ES-I3 (cell line): ENCODE results near the gene RBM15.

Experiments used
- H3K36me3 ChIP-seq: 2 replicates; pipeline ENCODE4 v1.6.1; 2013; ENCODE audit warnings: mild to moderate bottlenecking, low read length, control low read depth, moderate library complexity; ENCODE audit not compliant: insufficient read depth
- H3K4me1 ChIP-seq: 2 replicates; pipeline ENCODE4 v1.6.1; 2013; ENCODE audit warnings: mild to moderate bottlenecking, control low read depth, low read length; ENCODE audit not compliant: insufficient read depth
- H3K9ac ChIP-seq: 2 replicates; pipeline ENCODE4 v1.6.1; 2013; ENCODE audit warnings: low read depth, mild to moderate bottlenecking, low read length, moderate library complexity
- H3K9me3 ChIP-seq: 2 replicates; pipeline ENCODE4 v1.6.1; 2013; ENCODE audit warnings: mild to moderate bottlenecking, low read length, moderate library complexity; ENCODE audit not compliant: control insufficient read depth, insufficient read depth

RBM15 gene, protein sequence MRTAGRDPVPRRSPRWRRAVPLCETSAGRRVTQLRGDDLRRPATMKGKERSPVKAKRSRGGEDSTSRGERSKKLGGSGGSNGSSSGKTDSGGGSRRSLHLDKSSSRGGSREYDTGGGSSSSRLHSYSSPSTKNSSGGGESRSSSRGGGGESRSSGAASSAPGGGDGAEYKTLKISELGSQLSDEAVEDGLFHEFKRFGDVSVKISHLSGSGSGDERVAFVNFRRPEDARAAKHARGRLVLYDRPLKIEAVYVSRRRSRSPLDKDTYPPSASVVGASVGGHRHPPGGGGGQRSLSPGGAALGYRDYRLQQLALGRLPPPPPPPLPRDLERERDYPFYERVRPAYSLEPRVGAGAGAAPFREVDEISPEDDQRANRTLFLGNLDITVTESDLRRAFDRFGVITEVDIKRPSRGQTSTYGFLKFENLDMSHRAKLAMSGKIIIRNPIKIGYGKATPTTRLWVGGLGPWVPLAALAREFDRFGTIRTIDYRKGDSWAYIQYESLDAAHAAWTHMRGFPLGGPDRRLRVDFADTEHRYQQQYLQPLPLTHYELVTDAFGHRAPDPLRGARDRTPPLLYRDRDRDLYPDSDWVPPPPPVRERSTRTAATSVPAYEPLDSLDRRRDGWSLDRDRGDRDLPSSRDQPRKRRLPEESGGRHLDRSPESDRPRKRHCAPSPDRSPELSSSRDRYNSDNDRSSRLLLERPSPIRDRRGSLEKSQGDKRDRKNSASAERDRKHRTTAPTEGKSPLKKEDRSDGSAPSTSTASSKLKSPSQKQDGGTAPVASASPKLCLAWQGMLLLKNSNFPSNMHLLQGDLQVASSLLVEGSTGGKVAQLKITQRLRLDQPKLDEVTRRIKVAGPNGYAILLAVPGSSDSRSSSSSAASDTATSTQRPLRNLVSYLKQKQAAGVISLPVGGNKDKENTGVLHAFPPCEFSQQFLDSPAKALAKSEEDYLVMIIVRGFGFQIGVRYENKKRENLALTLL

DNA sequence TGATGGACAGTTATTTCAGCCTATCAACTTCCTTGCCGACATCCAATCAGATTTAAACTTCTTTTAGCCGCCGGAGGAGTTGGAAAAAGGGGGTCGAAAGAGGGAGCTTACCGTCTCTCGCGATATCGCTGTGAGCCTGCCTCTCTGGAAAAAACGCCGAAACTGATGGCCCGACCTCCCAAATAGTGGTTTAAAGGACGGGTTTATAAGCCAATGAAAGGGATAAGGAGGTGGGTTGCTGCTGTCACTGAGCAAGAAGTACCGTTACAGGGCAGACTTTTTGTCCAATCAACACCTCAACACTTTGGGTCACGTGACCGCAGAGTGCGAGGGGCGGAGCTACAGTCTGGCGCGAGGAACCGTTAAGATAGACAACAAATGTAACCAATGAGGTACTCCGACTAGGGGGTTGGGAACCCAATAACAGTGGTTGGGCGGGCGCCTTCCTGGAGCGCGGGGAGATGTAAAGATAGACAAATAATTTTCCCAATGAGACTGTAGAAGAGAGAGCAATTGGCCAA is at the start of gene RBM15:
Gene RBM15, plus strand, starts transcription at position 492 of the 521 bp plus-strand sequence. Its CDS starts 29 bp downstream, at position 521.
- H3K4me1 ChIP-seq = peaks cover 16% of the 10 kb centered on the region
- H3K36me3 ChIP-seq = no peaks in the 10 kb centered on the region; the same call in 1 of the 2 replicates
- peak within 1 kb of the TSS; percentile 92 for H3K9ac ChIP-seq
- H3K9me3 ChIP-seq = no peaks in the 10 kb centered on the region

DNA sequence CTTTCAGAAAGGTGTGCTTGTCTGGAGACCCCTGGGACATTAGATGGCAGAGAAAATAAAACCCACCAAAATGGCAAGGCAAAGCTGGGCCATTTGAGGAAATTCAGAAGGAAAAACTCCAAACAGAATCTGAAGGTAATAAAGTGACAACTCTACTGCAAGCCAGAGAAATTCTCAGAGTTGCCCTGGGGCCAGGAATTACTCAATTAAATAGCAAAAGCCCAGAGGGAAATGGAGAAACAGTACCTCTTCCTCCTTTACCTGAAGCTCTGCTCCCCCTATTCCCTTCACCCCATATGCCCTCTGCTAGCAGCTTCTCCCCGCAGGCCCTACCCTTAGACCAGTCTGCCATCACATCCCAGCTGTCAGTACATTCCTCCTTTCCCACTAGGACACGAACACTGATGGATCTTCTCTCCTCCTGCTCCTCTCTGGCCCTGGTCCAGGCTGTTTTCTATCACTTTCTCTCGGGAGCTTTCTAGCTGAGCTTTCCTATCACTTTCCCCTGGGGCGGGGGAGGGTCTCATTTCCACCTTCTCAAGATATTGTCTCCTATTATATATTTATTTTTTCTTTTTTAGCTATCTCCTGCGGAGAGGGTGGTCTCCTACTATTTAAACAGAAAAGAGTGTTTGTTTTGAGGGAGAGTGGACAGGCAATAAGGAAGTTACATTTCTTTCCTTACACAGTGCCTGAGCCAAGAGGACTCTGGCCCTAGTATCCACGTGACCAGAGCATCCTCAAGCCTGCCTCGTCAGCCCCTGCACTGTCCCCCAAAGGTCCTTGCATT is 47.7 kb upstream of the RBM15 start:
- H3K36me3 ChIP-seq = no peaks in the 10 kb centered on the region
- H3K9me3 ChIP-seq = no peaks in the 10 kb centered on the region
- H3K9ac ChIP-seq = no peak overlapping the region
- peaks cover 12% of the 10 kb centered on the region for H3K4me1 ChIP-seq

DNA sequence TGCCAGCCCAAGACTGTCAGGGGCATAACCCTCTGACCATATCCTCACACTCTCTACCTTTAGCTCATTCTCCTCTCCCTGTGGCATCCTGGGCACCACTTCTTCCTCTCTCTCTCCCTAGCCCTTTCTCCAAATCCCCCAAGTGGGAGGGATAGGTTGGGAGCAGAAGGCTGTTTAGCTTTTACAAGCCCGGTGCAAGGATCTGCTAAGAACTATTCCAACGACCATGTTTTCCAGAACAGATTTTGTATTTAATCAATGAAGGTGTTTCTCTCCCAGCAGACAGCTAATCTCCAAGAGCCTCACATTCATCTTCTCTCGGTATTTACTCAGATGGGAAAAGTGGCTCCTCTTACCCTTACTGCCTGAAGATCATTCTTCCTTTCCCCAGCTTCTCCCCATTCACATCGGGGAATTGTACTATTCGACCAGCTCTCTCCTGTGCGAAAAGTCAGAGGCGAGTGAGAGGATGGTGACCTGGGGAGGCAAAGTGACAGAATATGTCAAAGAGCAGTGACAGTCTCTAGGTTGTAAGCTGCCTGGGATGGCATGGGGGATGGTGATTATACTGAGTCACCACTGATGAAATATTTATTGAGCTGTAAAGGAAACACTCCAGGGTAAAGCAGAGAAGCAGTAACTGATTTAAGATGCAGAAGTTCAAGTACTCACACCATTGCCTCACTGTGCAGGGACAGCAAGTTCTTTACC is 47.0 kb upstream of the RBM15 start:
- Histone ChIP-seq H3K36me3 (no peaks in the 10 kb centered on the region), H3K9ac (no peak overlapping the region), H3K9me3 (no peaks in the 10 kb centered on the region), H3K4me1 (peaks cover 12% of the 10 kb centered on the region)

DNA sequence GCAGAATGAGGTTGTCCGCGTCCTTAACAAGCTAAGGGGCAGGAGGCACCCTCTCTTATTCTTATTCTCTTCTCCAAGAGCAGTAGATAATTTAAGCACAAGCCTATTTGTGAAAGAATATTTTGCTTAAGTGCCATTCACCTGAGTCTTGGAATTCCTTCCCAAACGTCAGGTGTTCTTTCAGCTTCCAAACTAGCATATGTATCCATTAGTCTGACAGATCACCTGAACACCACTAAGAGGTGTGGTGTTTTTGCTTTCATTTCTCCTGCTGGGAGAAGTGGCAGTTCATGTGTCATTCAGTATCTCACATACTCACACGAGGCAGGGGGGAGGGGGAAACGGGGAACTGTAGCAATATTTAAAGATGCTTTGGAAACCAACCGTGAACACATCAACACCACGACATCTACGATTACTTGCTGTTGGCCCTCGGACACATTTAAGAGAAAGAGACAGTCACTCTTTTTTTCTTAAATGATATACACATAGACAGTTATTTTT is 45.5 kb upstream of the RBM15 start:
- Histone ChIP-seq H3K4me1 (peaks cover 12% of the 10 kb centered on the region), H3K36me3 (no peaks in the 10 kb centered on the region), H3K9ac (no peak overlapping the region), H3K9me3 (no peaks in the 10 kb centered on the region)

DNA sequence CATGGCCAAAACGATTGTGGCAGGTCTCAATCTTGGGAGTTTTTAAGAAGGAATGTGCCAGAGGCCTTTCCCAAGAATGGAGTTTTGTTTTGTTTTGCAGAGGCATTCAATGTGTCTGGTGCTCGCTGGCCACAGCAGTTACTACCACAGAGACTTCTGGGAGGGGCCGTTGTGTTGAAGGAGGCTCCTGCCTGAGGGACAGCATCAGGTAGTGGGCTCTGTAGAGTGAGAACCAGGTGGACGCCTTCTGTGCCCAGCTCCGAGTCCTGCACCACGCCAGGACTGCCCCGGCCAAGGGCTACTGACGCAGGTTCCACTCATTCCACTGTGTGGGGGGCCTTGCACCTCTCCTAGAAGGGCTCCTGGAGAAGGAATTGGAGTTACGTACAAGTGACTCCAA is 44.9 kb upstream of the RBM15 start:
- Histone ChIP-seq H3K36me3 (no peaks in the 10 kb centered on the region), H3K9ac (no peak overlapping the region), H3K4me1 (peaks cover 12% of the 10 kb centered on the region), H3K9me3 (no peaks in the 10 kb centered on the region)

DNA sequence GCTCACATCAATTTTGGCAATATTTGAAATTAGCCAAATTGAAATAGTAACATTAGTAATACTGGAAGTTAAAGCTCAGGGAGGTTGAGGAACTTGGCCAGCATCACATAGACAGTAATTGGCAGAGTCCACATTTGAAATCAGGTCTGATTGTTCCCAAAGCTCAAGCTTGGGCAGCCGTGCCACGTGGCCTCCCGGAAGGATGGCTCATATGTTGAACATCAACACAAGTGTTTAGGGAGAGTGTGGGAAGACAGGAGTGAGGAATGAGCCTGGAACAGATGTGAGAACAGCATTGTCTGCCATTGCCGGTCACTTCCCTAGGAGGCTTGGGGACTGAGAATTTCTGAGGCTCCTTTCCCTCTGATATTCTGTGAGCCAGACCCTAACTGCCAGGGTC is 40.2 kb upstream of the RBM15 start:
- Histone ChIP-seq H3K9ac (no peak overlapping the region), H3K4me1 (no peaks in the 10 kb centered on the region), H3K9me3 (no peaks in the 10 kb centered on the region), H3K36me3 (no peaks in the 10 kb centered on the region)

DNA sequence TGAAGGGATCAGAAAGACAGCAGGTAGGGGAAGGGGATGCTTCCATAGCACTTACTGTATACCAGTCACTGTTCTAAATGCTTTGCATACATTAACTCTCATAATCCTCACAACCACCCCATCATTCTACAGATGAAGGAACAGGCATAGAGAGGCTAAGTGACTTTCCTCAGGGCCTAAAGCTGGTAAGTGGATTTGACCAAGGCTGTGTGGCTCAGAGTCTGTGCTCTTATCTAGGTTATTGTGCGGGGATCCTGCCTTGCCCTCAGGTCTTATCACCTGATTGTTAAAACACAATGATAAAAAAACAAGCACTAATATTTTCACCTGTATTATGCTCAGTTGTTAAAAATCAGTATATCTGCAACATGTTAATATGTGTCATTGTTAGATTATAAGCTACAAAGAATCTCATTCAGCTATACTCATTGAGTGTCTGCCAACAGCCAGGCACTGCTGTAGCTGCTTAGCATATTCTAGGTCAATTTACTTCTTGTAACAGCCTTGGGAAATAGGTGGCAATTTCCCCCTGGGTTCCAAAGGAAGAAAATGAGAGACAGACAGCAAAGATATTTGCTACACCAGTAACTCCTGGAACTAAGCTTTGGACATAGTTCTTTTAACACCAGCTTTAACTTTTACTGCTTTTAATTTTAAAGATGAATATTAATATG is 38.6 kb upstream of the RBM15 start:
- Histone ChIP-seq H3K4me1 (no peaks in the 10 kb centered on the region), H3K9me3 (no peaks in the 10 kb centered on the region), H3K9ac (no peak overlapping the region), H3K36me3 (no peaks in the 10 kb centered on the region)

DNA sequence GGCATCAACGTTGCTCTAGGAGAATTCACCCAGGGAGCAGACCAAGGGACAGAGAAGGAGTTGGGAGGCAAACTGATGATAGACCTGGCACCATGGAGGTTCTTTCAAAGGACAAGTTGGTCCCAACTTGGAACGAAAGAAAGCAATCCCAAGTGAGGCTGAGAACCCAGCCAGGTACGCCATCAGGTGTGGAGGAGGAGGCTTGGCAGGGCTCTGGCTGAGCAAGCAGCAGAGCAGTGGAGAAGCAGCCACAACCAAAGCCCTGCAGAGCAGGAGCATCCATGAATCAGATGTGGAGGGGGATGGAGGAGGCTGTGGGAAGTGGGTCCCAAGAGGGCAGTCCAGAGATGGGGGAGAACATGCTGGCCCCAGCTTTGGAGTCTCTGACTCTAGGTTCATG is 36.3 kb upstream of the RBM15 start:
- Histone ChIP-seq H3K9ac (no peak overlapping the region), H3K9me3 (no peaks in the 10 kb centered on the region), H3K36me3 (no peaks in the 10 kb centered on the region), H3K4me1 (no peaks in the 10 kb centered on the region)

DNA sequence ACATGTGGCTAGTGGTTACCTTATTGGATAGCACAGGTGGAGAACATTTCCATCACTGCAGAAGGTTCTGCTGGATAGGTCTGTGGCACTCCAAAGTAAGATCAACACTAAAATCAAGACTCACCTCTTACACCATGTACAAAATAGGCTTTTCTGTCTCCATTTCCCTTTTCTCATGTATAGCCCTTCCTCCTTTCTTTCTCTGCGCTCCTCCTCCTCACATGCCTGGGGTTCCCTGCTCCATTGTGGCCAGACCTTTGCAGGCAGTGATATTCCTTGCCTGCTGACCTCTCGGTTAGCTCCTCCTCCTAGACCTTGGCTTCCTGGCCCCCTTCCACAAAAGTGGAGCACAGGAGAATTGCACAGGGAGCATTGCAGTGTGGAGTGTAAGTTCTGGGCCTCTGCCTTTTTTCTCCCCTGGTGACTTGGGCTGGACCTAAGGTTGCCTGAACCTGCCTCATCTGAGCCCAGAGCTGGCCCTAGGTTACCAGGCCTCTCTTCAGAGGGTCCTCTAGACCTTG is 33.2 kb upstream of the RBM15 start:
- H3K9ac ChIP-seq = no peak overlapping the region
- H3K9me3 ChIP-seq = no peaks in the 10 kb centered on the region
- peaks cover 7% of the 10 kb centered on the region; the same call in 1 of the 2 replicates for H3K4me1 ChIP-seq
- H3K36me3 ChIP-seq = no peaks in the 10 kb centered on the region

DNA sequence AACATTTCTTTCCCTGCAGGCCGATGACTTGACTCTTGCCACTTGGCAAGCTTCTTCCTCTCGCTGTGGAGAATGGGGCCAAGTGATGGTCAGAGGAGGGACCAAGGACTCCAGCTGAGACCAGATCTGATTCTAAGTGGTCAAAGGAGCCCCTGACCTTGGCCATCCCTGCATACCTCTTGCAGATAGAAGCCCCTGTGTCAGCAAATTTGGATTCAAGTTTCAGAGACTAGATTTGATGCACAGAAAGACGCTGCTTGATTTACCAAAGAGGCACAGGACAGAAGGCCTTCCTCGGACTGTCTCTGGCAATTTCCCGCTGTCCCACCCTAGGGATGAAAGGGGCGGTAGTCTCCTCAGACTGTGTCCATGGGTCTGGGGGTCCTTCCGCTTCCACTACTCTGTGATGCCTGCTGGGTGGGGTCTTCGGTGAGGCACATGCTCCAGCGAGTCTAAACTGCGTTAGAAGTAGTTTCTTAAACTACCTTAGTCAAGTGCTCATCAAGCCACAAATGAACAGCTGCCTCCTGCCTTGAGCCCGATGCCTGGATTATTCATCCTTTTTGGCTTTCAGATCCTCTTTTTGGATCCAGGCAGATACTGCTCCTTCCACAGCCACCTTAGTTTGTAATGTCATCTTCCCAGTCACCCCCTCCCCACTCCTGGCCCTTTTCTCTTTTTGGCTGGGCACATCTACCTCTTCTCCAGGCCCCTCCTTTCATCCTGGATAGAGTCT is 31.8 kb upstream of the RBM15 start:
- H3K36me3 ChIP-seq = no peaks in the 10 kb centered on the region
- H3K4me1 ChIP-seq = peaks cover 7% of the 10 kb centered on the region; the same call in 1 of the 2 replicates
- no peak overlapping the region for H3K9ac ChIP-seq
- no peaks in the 10 kb centered on the region for H3K9me3 ChIP-seq

DNA sequence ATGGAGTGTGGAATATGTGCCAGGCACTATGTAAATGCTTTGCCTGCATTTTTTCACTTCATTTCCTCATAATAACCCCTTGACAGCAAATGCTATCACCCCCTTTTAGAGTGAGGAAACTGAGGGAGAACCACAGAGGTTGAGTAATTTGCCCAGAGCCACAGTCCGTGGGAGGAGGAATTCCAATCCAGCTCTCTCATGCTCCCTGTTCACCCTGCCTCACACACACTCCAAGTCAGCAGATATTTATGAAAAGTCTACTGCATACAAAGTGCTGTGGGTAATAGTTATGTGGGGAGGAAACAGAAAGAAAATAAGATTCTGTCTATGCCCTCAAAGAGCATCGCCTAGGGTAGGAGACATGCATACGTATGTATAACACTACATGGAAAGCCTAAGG is 30.9 kb upstream of the RBM15 start:
- Histone ChIP-seq H3K36me3 (no peaks in the 10 kb centered on the region), H3K9ac (no peak overlapping the region), H3K9me3 (no peaks in the 10 kb centered on the region), H3K4me1 (peaks cover 7% of the 10 kb centered on the region; the same call in 1 of the 2 replicates)

DNA sequence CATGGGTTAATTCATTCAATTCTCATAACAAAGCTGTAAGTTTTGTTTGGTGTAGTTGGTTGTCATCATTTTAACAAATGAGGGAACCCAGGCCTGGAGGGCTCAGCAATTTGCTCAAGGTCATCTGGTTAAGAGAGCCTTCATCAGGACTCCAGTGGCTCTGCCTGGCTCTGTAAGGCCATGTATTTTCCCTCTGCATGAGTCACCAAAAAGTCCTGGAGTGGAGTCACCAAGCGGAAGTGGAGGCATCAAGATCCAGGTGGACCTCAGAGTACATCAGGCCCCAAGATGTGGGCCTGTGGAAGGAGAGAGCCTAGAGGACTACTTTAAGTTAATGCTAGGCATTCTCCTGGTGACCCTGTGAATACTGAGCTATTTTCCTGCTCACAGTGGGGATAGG is 30.0 kb upstream of the RBM15 start:
- peaks cover 7% of the 10 kb centered on the region; the same call in 1 of the 2 replicates for H3K4me1 ChIP-seq
- no peak overlapping the region for H3K9ac ChIP-seq
- H3K36me3 ChIP-seq = no peaks in the 10 kb centered on the region
- H3K9me3 ChIP-seq = no peaks in the 10 kb centered on the region
